ENCODE measurements around the gene CC2D2A.
"Not testable (repeated sequence)": the region's sequence is repeated elsewhere in the genome, so short reads cannot be mapped to it uniquely, and the experiment has no call there.

CC2D2A gene

GRCh38 chr4:15557786-15558550 lies 88.3 kb downstream of the CC2D2A start:
- no peak for DNase-seq (ENCODE audit: low read depth)

- DNase-seq (ENCODE audit: low read depth) = no peak
Measured at GRCh38 chr4:15558561-15558960, 88.9 kb downstream of the CC2D2A start.

DNA sequence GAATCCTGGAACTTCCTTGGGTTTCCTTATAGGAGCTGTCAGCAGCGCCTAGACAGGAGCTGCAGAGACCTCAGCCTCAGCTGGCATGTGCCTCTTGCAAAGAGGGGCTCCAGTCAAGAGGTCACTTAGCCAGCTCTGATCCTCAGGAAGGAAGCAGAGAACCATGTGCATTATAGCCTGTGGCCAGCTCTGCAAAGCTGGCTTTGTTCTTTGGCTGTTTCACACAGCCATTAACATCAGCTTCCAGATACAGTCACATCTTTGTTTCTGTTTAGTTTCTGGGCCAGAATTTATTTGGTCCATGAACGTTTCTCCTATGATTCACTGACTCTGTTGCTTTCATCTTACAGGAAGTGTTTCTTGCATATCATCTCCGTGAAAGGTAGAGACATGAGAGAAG lies 92.4 kb downstream of the CC2D2A start:
- no peak for DNase-seq (ENCODE audit: low read depth)

GRCh38 chr4:15562623-15563022 lies 92.9 kb downstream of the CC2D2A start:
- DNase-seq (ENCODE audit: low read depth) = no peak

DNA sequence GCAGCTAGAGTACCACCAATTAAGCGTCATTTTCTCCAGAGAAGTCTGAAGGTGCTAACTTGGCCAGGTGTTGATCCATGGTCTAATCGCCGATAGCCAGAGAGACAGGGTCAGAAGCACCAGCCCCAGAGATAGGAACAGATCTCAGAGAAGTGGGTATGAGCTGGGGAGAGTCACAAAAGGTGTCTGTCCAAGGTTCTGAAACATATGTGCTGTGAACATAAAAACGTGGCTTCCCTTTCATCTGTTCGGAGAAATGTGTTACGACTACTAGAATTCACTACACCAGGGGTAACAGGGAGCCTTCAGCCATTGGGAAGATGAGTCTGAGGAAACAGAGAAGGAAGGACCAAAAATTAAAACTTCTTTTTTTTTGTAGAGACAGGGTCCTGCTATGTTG lies 94.2 kb downstream of the CC2D2A start:
- DNase-seq (ENCODE audit: low read depth) = no peak

DNA sequence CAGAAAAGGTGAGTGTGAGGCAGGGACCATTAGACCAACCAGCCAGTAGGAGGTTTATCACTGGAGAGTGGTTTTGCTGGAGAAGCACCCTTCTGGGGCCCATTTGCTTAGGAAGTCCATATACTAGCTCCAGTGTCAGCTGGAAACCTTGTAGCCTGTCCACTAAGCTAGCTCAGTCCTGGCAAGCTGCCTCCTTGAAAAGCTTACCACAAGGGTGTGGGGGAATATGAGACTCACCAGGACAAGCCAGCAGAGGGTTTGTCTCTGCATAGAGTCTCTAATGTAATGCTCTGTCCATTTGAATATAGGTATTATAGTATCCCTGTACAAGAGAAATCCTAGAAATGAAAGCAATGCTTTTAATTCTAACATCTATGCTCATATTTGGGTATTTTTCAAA lies 99.1 kb downstream of the CC2D2A start:
- no peak for DNase-seq (ENCODE audit: low read depth)

GRCh38 chr4:15569746-15570145 lies 100.1 kb downstream of the CC2D2A start:
- DNase-seq (ENCODE audit: low read depth) = no peak

GRCh38 chr4:15575966-15576365 lies 106.3 kb downstream of the CC2D2A start:
- DNase-seq (ENCODE audit: low read depth) = no peak

- no peak for DNase-seq (ENCODE audit: low read depth)
Measured at GRCh38 chr4:15577508-15577907, 107.8 kb downstream of the CC2D2A start.

- DNase-seq (ENCODE audit: low read depth) = no peak
Measured at GRCh38 chr4:15584785-15585184, 115.1 kb downstream of the CC2D2A start.

DNA sequence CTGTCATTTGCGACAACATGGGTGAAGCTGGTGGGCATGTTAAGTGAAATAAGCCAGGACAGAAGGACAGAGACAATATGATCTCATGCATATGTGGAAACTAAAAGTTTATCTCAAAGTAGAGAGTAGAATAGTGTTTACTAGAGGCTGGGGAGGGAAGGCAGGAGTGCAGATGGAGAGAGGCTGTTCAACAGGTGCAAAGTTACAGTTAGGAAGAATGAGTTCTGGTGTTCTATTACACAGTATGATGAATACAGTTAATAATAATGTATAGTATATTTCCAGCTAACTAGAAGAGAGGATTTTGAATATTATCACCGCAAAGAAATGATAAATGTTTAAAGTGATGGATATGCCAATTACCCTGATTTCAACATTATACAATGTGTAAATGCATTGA lies 115.6 kb downstream of the CC2D2A start:
- no peak for DNase-seq (ENCODE audit: low read depth)

DNA sequence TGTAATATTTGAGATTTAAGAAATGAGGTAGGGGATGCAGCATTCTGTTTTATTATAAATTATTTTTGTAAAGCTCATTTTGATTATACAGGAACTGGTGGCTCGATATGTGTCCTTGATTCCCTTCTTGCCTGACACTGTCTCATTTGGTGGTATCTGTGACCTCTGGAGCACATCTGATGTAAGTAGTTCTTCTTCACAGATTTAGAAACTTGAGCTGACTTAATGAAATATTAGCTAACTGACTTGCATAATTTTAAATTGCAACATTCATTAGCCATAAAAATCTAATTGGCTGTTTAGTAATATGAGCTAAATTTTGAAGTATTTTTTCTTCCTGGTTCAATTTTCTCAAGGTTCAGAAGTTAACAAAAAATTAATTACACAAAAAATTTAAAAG lies 116.4 kb downstream of the CC2D2A start:
- DNase-seq (ENCODE audit: low read depth) = no peak

DNA sequence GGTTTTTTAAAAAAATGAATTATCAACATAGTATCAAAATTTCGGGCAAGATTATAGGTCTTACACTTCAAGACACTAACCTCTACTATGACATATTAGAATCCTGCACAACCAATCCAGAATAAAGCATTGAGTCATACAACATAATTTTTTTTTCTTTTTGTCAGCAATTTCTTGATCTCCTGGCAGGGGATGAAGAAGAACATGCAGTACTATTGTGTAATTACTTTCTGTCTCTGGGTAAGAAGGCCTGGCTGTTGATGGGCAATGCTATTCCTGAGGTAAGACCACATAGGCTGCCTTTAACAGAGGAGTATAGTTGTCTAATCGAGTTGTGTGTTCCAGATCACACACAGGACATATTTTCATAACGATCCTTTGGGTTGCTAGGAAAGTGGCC lies 118.0 kb downstream of the CC2D2A start:
- no peak for DNase-seq (ENCODE audit: low read depth)

DNA sequence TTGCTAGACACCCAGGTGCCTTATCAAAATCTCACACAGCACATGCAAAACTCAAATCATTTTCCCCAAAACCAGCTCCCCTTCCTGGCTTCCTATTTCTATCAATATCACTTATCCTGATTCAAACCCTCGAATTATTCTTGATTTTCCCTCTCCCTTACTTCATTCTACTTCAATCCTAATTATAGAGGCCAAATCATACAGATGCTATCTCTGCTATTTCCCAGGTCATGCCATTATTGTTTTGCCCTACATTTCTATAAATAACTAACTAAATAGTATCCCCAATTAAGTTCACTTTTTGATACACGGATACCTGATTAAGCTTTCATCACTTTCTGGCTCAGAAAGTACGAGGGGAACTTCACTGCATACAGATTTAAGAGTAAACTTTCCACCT lies 123.1 kb downstream of the CC2D2A start:
- DNase-seq (ENCODE audit: low read depth) = no peak

GRCh38 chr4:15598644-15599043 lies 129.0 kb downstream of the CC2D2A start:
- DNase-seq (ENCODE audit: low read depth) = no peak

DNA sequence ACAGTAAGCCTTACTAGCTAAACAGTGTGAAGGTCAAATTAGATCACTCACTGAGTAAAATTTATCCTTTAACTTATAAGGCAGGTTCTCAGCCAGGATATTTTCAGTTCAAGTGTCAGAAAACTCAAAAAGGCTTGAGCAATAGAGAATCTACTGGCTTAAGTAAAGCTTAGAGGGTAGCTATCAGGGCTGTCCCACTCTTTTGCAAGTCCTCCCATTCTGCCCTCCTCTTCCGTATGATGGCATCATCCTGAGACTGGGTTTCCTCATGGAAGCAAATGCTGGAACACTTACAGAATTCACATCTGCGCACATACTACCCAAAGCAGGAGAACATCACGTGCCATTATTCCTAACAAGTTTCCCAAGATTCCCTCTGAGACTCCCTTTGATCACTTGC lies 130.5 kb downstream of the CC2D2A start:
- DNase-seq (ENCODE audit: low read depth) = no peak

- no peak for DNase-seq (ENCODE audit: low read depth)
Measured at GRCh38 chr4:15601862-15602261, 132.2 kb downstream of the CC2D2A start.

DNA sequence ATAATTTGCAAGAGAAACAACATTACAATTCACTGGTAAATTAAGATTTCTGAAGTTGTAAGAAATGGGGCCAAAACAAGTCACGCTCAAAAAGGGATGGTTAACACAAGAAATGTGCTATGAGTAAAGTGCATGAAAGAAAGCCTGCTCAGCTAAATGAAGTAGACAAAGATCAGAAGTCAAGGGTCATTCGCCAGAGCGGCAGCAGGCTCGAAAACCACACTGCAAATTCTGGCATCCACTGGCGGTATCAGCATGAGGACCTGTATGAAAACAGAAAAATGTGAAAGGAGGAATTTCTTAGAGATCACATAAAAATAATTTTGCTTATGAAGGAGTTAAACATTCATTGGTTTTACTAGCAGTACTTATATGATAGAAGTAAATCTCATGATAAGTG lies 135.9 kb downstream of the CC2D2A start:
- no peak for DNase-seq (ENCODE audit: low read depth)

DNA sequence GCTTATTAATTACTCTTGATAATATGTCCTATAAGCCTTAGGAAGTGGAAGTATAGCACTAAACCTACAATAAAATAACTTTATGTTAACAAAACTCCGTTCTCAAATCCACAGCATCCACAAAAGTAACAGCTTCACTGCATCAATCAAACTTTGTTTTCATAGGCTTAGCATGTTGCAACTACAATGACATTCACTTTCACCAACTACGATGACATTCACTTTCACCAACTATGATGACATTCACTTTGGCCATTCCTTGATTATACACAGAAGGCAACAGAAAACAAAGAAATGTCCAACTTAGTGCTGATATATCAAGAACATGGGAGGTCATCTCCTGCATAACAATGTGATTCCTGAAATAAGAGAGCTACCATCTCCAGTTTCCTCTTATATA lies 141.2 kb downstream of the CC2D2A start:
- DNase-seq (ENCODE audit: low read depth) = no peak

DNA sequence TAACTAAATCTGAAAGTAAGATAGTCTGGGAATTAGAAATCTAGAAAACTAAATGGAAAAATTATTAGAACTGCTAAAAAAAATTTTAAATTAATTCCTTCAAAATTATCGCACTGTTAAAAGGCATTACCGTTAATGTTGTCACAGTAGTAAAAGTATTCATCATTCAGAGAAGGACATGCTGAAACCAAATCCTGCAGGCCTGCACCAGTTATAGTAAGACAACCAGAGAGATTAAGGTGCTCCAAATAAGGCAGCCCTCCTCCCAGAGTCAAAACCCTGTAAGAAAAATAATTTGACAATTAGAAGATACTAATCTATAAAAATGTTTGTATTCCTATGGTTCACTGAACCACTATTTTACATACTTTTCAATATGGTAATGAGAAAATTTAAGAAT lies 142.5 kb downstream of the CC2D2A start:
- no peak for DNase-seq (ENCODE audit: low read depth)

DNA sequence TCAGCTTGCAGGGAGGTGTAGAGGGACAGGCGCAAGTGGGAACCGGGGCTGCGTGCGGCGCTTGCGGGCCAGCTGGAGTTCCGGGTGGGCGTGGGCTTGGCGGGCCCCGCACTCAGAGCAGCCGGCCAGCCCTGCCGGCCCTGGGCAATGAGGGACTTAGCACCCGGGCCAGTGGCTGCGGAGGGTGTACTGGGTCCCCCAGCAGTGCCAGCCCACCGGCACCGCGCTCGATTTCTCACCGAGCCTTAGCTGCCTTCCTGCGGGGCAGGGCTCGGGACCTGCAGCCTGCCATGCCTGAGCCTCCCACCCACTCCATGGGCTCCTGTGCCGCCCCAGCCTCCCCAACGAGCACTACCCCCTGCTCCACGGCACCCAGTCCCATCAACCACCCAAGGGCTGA lies 145.2 kb downstream of the CC2D2A start:
- not testable (repeated sequence) for DNase-seq (ENCODE audit: low read depth)

GRCh38 chr4:15617407-15617806 lies 147.7 kb downstream of the CC2D2A start:
- not testable (repeated sequence) for DNase-seq (ENCODE audit: low read depth)

GRCh38 chr4:15636818-15637217 lies 167.1 kb downstream of the CC2D2A start:
- no peak for DNase-seq (ENCODE audit: low read depth)

GRCh38 chr4:15638418-15638817 lies 168.7 kb downstream of the CC2D2A start:
- no peak for DNase-seq (ENCODE audit: low read depth)
